GM18873 (cell line): ENCODE data around the gene MORN4.

ENCODE experiments used
- ATAC-seq: cut with Tn5 transposase; IDR thresholded peaks from one replicate; pipeline ENCODE4 v1.9.1; 2021; ENCODE audit warnings: mild to moderate bottlenecking, moderate library complexity, moderate number of reproducible peaks; ENCODE audit not compliant: unreplicated experiment, low FRiP score

Gene MORN4

GRCh38 chr10:97599272-97599619 lies 34.1 kb downstream of the MORN4 start:
- no peak for ATAC-seq

GRCh38 chr10:97598407-97599271 lies 34.7 kb downstream of the MORN4 start:
- ATAC-seq = no peak

GRCh38 chr10:97597778-97598177 lies 35.5 kb downstream of the MORN4 start:
- no peak for ATAC-seq

- no peak for ATAC-seq
Observed at GRCh38 chr10:97596101-97597082, 36.9 kb downstream of the MORN4 start.

- ATAC-seq = no peak
Observed at GRCh38 chr10:97593421-97593820, 39.9 kb downstream of the MORN4 start.

GRCh38 chr10:97590748-97591495 lies 42.4 kb downstream of the MORN4 start:
- ATAC-seq = no peak

GRCh38 chr10:97590082-97590747 lies 43.1 kb downstream of the MORN4 start:
- ATAC-seq = no peak

- no peak for ATAC-seq
Observed at GRCh38 chr10:97589479-97589878, 43.8 kb downstream of the MORN4 start, which contains the start of gene C10orf62. Gene C10orf62, plus strand, starts transcription at chr10:97589721. Its CDS starts 177 bp downstream, at chr10:97589898.

GRCh38 chr10:97587183-97587582 lies 46.1 kb downstream of the MORN4 start:
- no peak for ATAC-seq

- no peak for ATAC-seq
Observed at GRCh38 chr10:97585439-97585811, 47.9 kb downstream of the MORN4 start.

GRCh38 chr10:97584798-97585438 lies 48.4 kb downstream of the MORN4 start:
- no peak for ATAC-seq

GRCh38 chr10:97584060-97584797 lies 49.1 kb downstream of the MORN4 start, which contains the start of gene HOGA1:
Gene HOGA1, plus strand, starts transcription at chr10:97584389. Its CDS starts 315 bp downstream, at chr10:97584704.
- ATAC-seq = no peak

- no peak for ATAC-seq
Observed at GRCh38 chr10:97583476-97583875, 49.8 kb downstream of the MORN4 start.

- no peak for ATAC-seq
Observed at GRCh38 chr10:97582169-97582568, 51.1 kb downstream of the MORN4 start.

- no peak for ATAC-seq
Observed at GRCh38 chr10:97580421-97581367, 52.6 kb downstream of the MORN4 start.

GRCh38 chr10:97578171-97578844 lies 55.0 kb downstream of the MORN4 start:
- no peak for ATAC-seq

- no peak for ATAC-seq
Observed at GRCh38 chr10:97577701-97578100, 55.6 kb downstream of the MORN4 start.
